ENCODE data around the gene SLC1A4. TPM values are rescaled to one million over a fixed set of nuclear protein-coding genes. Genes with fewer than 3 reads are reported as not detected.

SLC1A4 gene
- total and polyA plus RNA-seq, 2 of the 4 experiments (the other 2 are of a cell fraction) = 6.8 to 8.1 TPM

DNA sequence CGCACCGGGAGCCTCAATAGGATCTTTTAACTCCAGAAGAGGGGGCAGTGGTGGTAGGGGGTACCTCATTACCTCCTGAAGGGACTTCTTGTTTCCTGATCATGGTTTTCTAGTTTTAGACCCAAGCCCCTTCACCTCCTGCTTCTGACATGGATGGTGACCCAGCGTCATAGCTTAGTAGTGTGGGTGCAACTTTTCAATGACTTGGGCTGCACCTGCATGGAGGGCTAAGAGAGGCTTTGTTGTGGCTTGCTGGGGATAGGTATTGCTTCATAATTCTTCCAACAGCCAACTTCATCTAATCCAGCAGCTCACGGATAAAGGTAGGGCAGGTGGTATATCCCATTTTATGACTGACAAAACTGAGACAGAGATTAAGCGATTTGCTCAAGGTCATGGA is 3.0 kb downstream of the SLC1A4 start:
- 0 out of 2 replicates have a peak overlapping the region, but pooled peaks have one; percentile 20 for H2AK5ac ChIP-seq (ENCODE audit: low read depth, low read length)
- ChIA-PET CTCF (no interaction called here), POLR2A (ENCODE audit: unreplicated experiment) (no interaction called here)
- H4K91ac ChIP-seq (ENCODE audit: insufficient read depth, low read depth, low read length) = no peak overlapping the region
- H3K27ac ChIP-seq (ENCODE audit: insufficient read depth, low read length) = no peak overlapping the region
- H3K23ac ChIP-seq (ENCODE audit: low read depth, low read length) = no peak overlapping the region
- no peak overlapping the region for H3K56ac ChIP-seq (ENCODE audit: extremely low read depth, insufficient read depth, low read length)
- no peak overlapping the region for H2AK9ac ChIP-seq (replicated peaks; ENCODE audit: low read depth, low read length, poor library complexity)
- no peak overlapping the region for H3K9ac ChIP-seq (ENCODE audit: low read depth, low read length)
- in situ Hi-C loops (cut with MboI; ENCODE audit: low sequenced_read_pairs) (no loop called here), dilution Hi-C loops (cut with HindIII; ENCODE audit: low sequenced_read_pairs, unreplicated experiment) (no loop called here), intact Hi-C loops (cut with micrococcal nuclease) (loop anchor here (5.0 kb wide), 1 partner anchor 50 kb away; no protein-coding TSS in a partner anchor)
- no peak overlapping the region for H3K4ac ChIP-seq (ENCODE audit: low read depth, low read length)
- no peaks in the 10 kb centered on the region for H3K36me3 ChIP-seq (ENCODE audit: control insufficient read depth, insufficient read depth, low read length)
- no peak overlapping the region for H2BK20ac ChIP-seq (ENCODE audit: low read depth, low read length)
- BruUV-seq (replicated peaks) = no TSS peak
- no peak overlapping the region for H4K5ac ChIP-seq (ENCODE audit: low read depth, low read length)
- H3K79me1 ChIP-seq (ENCODE audit: low read depth in 1 of 2, low read length in 2 of 2) = peaks cover 40 to 62% of the 10 kb centered on the region in 2 experiments
- TF ChIP-seq, protein P1, sequence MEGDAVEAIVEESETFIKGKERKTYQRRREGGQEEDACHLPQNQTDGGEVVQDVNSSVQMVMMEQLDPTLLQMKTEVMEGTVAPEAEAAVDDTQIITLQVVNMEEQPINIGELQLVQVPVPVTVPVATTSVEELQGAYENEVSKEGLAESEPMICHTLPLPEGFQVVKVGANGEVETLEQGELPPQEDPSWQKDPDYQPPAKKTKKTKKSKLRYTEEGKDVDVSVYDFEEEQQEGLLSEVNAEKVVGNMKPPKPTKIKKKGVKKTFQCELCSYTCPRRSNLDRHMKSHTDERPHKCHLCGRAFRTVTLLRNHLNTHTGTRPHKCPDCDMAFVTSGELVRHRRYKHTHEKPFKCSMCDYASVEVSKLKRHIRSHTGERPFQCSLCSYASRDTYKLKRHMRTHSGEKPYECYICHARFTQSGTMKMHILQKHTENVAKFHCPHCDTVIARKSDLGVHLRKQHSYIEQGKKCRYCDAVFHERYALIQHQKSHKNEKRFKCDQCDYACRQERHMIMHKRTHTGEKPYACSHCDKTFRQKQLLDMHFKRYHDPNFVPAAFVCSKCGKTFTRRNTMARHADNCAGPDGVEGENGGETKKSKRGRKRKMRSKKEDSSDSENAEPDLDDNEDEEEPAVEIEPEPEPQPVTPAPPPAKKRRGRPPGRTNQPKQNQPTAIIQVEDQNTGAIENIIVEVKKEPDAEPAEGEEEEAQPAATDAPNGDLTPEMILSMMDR (conservative IDR thresholded peaks at IDR 0.05; ENCODE audit: low read depth, low read length) = no peak
- TF ChIP-seq, protein P2, sequence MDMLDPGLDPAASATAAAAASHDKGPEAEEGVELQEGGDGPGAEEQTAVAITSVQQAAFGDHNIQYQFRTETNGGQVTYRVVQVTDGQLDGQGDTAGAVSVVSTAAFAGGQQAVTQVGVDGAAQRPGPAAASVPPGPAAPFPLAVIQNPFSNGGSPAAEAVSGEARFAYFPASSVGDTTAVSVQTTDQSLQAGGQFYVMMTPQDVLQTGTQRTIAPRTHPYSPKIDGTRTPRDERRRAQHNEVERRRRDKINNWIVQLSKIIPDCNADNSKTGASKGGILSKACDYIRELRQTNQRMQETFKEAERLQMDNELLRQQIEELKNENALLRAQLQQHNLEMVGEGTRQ (IDR thresholded peaks at IDR 0.05; ENCODE audit: low read depth, low read length) = no peak
- no peak for TF ChIP-seq RAD21 (IDR thresholded peaks at IDR 0.05; ENCODE audit: low read length)
- TF ChIP-seq RFX5 (IDR thresholded peaks at IDR 0.05; ENCODE audit: low read depth, low read length) = no peak
- TF ChIP-seq SMC3 (IDR thresholded peaks at IDR 0.05; ENCODE audit: low read depth, low read length) = no peak
- TF ChIP-seq MXI1 (IDR thresholded peaks at IDR 0.05; ENCODE audit: borderline replicate concordance, low read depth, low read length) = no peak
- no peak for TF ChIP-seq NFE2L2 (IDR thresholded peaks at IDR 0.05; ENCODE audit: low read depth, low read length)
- TF ChIP-seq FOS (IDR thresholded peaks at IDR 0.05; ENCODE audit: low read depth, low read length) = no peak
- no peak for TF ChIP-seq MAZ (IDR thresholded peaks at IDR 0.05; ENCODE audit: borderline replicate concordance, low read depth, low read length)
- no peak for TF ChIP-seq RCOR1 (IDR thresholded peaks at IDR 0.05; ENCODE audit: insufficient replicate concordance, low read length)
- TF ChIP-seq BHLHE40 (IDR thresholded peaks at IDR 0.05; ENCODE audit: low read depth, low read length) = no peak
- TF ChIP-seq POLR2A (IDR thresholded peaks at IDR 0.05; ENCODE audit: low read depth, low read length) = no peak
- TF ChIP-seq CEBPB (IDR thresholded peaks at IDR 0.05; ENCODE audit: low read depth, low read length) = no peak
- TF ChIP-seq MAFK (IDR thresholded peaks at IDR 0.05; ENCODE audit: low read depth, low read length) = no peak
- TF ChIP-seq, protein P3, sequence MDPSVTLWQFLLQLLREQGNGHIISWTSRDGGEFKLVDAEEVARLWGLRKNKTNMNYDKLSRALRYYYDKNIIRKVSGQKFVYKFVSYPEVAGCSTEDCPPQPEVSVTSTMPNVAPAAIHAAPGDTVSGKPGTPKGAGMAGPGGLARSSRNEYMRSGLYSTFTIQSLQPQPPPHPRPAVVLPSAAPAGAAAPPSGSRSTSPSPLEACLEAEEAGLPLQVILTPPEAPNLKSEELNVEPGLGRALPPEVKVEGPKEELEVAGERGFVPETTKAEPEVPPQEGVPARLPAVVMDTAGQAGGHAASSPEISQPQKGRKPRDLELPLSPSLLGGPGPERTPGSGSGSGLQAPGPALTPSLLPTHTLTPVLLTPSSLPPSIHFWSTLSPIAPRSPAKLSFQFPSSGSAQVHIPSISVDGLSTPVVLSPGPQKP (IDR thresholded peaks at IDR 0.05; ENCODE audit: borderline replicate concordance, low read depth, low read length) = no peak
- no peak for TF ChIP-seq CHD1 (IDR thresholded peaks at IDR 0.05; ENCODE audit: low read depth, low read length)
- H2BK15ac ChIP-seq (ENCODE audit: low read depth, low read length) = no peak overlapping the region
- DNase-seq (no peak), ATAC-seq (ENCODE audit: low read depth) (no peak)
- no peak overlapping the region for H4K8ac ChIP-seq (ENCODE audit: low read depth in 2 of 2, low read length in 2 of 2)
- no peak overlapping the region for H2BK120ac ChIP-seq (ENCODE audit: low read depth, low read length)
- H2AFZ ChIP-seq (replicated peaks; ENCODE audit: low read length, poor library complexity) = no peak overlapping the region
- H3K18ac ChIP-seq (ENCODE audit: low read depth, low read length) = no peak overlapping the region
- H3K4me2 ChIP-seq (ENCODE audit: low read depth, low read length) = no peak overlapping the region
- H3K14ac ChIP-seq (replicated peaks; ENCODE audit: low read depth, low read length) = no peak overlapping the region
- peaks cover 8% of the 10 kb centered on the region for H3K4me1 ChIP-seq (ENCODE audit: control insufficient read depth, insufficient read depth, low read length)
- H3K4me3 ChIP-seq (ENCODE audit: insufficient read depth, low read depth, low read length) = no peak overlapping the region
- peaks cover 27% of the 10 kb centered on the region; the same call in 1 of the 2 replicates for H4K20me1 ChIP-seq (ENCODE audit: insufficient read depth, low read length)
- no peaks in the 10 kb centered on the region; the same call in 1 of the 2 replicates for H3K9me1 ChIP-seq (ENCODE audit: insufficient read depth, low read length)
- no peaks in the 10 kb centered on the region for H3K27me3 ChIP-seq (ENCODE audit: control insufficient read depth, insufficient read depth, low read length)
- WGBS, 2 experiments (ENCODE audit: extremely low coverage in 2 of 2, insufficient read length in 1 of 2) = no CpG with 5 or more reads among the region's 5 CpGs
- no peaks in the 10 kb centered on the region for H3K9me3 ChIP-seq (ENCODE audit: control insufficient read depth, insufficient read depth, low read length)
- H2BK5ac ChIP-seq (ENCODE audit: low read depth, low read length, poor library complexity, severe bottlenecking) = no peak overlapping the region

Data from IMR-90 (cell line).